Cardiac septum (tissue), 1 donor: ENCODE data around the gene NMRK1. TPM values are rescaled to one million over a fixed set of nuclear protein-coding genes. Genes with fewer than 3 reads are reported as not detected.

Experiments used
- DNase-seq: peaks from one replicate; pipeline ENCODE4 v3.0.0-alpha.2; 2020; ENCODE audit warnings: low spot score
- intact Hi-C: fragments of 100-400 bp; cut with DNase I; formaldehyde crosslinking; loops from one replicate; pipeline ENCODE4 v1.14.0; 2022
- total RNA-seq: library from RNA; stranded (reverse); fragmentation: NEBNext Ultra II Directional; extraction: Animal tissue kit (Norgen Biotek cat#: 25700); gene quantifications from one replicate; pipeline ENCODE4 v1.2.1, GENCODE V29; 2021
- donor health status: DM: no; HTN: no; CAD: no.

The NMRK1 gene
- total RNA-seq, 1 donor from 2014 or later: 10.7 TPM

DNA sequence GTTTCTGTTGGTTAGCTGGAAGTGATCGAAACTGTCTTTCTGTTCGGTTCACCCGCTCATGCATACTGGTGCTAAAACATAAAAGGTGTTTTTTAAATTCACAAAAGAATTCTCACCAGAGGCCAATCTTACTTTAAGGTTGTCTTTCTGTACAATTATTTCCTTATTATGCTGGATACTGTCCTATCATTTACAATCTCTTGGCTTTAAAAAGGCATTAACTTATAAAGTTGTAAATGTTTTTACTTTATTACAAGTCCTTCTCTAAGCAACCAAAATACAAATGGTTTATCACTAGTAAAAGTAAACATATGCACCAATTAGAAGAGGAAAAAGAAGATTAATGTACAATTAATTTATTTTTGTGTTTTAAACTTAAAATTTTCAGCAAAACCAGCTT is 70.6 kb downstream of the NMRK1 start:
- DNase-seq: no peak
- intact Hi-C loops: no loop called here

GRCh38 chr9:75013735-75014134 is 74.2 kb downstream of the NMRK1 start:
- no peak for DNase-seq
- intact Hi-C loops: no loop called here

Other genes with a start within 250 kb of the NMRK1 start
- gene TRPM6, start 200.2 kb downstream of the NMRK1 start, total RNA-seq: 0.32 TPM
- gene C9orf40, start 135.2 kb downstream of the NMRK1 start, total RNA-seq: 1.9 TPM
- 11.4 TPM for gene CARNMT1, start 59.9 kb downstream of the NMRK1 start, total RNA-seq
- gene OSTF1, start 359 bp upstream of the NMRK1 start, total RNA-seq: 25.5 TPM